SH-SY5Y (cell line): ENCODE results near the gene OR51B6.

Experiments used
- GATA2 ChIP-seq: IDR thresholded peaks from 2 replicates; pipeline ENCODE4 v1.6.1; 2011; ENCODE audit warnings: mild to moderate bottlenecking, low read depth, low read length
- GATA3 ChIP-seq: IDR thresholded peaks from 2 replicates; pipeline ENCODE4 v1.6.1; 2011; ENCODE audit warnings: low read depth, mild to moderate bottlenecking, low read length, moderate library complexity

OR51B6 gene

GRCh38 chr11:5348551-5349194, 2.6 kb upstream of the OR51B6 start:
- TF ChIP-seq GATA3 (no peak), GATA2 (no peak)

- no peak for TF ChIP-seq GATA3
- TF ChIP-seq GATA2: no peak
Observed at GRCh38 chr11:5349550-5349949, 1.8 kb upstream of the OR51B6 start.

GRCh38 chr11:5362017-5362625, 10.8 kb downstream of the OR51B6 start:
- TF ChIP-seq GATA2: no peak
- no peak for TF ChIP-seq GATA3

DNA sequence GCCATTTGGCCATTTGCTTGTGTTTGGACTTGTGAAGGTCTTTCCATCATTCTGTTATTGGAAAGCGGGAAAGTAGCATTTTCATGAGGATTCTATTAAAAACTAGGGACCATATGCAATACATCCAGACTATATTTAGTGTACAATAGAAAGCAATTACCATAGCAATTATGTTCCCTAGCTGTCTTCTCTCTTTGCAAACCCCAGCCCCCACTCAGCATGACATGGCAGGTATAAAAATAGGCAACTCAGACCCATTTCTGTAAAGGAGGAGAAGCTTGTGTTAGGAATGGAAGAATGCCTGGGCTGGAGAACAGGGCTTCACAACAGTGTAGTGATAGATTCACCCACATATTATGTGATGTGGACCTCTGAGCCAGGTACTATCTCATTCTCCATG, 12.4 kb downstream of the OR51B6 start:
- TF ChIP-seq GATA2 (no peak), GATA3 (no peak)

DNA sequence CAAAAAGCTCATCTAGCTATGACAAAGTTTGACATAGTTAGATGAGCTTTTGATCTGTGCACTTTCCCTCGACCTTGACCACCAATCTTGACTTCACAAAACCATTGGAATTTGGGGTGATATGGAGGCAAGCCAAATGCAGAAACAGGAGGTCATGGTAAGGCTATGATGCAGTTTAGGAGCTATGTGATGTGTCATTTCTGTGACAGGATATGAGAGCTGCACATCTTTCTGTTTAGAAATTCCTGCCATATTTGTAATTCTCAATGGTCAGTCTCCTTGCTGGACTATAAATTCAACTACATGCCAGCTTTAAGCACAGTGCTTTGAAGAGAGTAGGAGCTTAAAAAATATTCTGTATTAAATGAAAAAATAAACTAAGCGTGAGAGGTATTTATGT, 12.9 kb downstream of the OR51B6 start:
- TF ChIP-seq GATA3 (no peak), GATA2 (no peak)

DNA sequence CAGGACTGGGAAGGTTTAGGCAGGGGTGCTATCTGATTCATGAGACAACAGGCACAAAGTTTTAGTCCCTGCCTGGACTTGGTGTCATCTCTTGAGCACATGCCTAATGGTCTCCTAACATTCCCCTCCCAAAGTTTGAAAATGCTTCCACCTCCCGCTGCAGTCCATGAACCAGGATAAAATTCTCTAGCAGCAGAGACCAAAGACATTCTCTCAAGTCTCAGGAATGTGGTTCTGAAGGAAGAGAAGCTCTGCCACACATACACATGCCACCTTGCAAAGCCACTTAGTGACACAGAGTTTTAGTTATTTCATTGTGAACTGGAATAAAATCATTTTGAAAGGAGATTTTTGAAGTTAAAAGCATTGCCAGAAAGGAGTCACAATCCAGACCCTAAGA, 15.5 kb downstream of the OR51B6 start:
- no peak for TF ChIP-seq GATA2
- TF ChIP-seq GATA3: no peak

GRCh38 chr11:5367448-5368074, 16.3 kb downstream of the OR51B6 start:
- TF ChIP-seq GATA2 (no peak), GATA3 (no peak)

- TF ChIP-seq GATA2 (no peak), GATA3 (no peak)
Observed at GRCh38 chr11:5368502-5369043, 17.3 kb downstream of the OR51B6 start.

- TF ChIP-seq GATA3 (no peak), GATA2 (no peak)
Observed at GRCh38 chr11:5369789-5370188, 18.5 kb downstream of the OR51B6 start.

DNA sequence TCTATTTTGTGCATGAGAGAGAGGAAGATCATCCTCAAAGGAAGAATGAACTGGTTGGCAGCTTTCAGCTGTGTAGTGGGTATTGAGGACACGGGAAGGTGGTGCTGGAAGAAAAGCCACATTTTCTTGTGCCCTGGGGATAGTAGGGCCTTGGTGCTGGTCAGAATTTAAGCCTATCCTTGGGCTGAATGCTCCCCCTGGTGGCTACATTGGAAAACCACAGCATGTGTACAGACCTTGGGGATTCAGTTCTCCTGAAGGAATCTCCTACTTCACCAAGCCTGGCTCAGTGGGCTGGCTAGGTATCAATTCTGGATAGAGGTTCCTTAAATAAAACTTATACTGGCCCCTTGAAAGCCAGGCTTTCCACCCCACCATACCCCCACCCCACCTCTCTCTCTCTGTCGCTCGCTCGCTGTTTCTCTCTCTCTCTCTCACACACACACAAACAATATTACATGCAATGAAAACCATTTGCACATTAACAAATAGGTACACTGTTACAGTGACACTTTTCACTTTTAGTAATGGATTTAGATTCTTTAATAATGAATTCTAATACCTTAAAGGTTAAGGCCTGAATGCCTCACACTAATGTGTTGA, 29.5 kb downstream of the OR51B6 start:
- TF ChIP-seq GATA2 (no peak), GATA3 (no peak)

- TF ChIP-seq GATA2: no peak
- TF ChIP-seq GATA3: no peak
Observed at GRCh38 chr11:5383576-5383975, 32.3 kb downstream of the OR51B6 start, which contains the start of gene OR51M1. Gene OR51M1 (plus strand): TSS chr11:5383812. CDS start chr11:5389399, 5,587 bp downstream.

DNA sequence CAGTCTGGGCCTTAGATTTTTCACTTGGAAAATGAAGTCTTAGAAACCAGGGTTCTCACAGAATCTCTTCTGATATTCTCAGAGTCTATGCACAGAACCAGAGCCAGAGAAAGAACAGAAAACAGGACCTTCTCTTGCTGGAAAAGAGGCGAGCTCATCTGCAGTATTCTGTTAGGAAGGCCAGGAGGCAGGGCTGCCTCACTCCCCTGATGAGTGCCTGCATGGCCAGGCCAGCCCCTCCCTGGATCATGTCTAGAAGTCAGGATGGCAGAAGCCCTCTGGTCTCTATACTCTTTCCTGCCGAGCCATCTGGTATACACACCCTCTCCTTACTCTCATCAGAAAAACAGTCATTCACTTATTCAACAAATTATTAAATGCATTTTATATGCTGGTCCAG, 33.0 kb downstream of the OR51B6 start:
- no peak for TF ChIP-seq GATA3
- no peak for TF ChIP-seq GATA2

- TF ChIP-seq GATA2 (no peak), GATA3 (no peak)
Observed at GRCh38 chr11:5390210-5390609, 38.9 kb downstream of the OR51B6 start.

DNA sequence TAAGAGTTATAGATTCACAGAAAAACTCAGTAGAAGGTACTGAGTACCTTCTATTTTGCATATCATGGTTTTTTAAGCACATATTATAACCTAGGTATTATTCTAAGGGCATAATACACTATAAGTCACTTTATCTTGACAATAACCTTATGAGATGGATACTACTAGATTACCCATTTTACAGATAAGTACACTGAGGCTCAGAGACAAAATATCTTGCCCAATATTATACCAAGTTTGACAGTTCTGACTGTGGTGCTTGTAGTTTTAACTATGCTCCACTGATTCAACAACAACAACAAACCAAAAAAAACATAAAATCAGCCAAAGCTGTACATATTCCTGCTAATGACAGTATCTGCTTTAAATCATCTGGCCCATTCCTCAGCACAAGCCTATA, 42.8 kb downstream of the OR51B6 start:
- TF ChIP-seq GATA2 (no peak), GATA3 (no peak)

DNA sequence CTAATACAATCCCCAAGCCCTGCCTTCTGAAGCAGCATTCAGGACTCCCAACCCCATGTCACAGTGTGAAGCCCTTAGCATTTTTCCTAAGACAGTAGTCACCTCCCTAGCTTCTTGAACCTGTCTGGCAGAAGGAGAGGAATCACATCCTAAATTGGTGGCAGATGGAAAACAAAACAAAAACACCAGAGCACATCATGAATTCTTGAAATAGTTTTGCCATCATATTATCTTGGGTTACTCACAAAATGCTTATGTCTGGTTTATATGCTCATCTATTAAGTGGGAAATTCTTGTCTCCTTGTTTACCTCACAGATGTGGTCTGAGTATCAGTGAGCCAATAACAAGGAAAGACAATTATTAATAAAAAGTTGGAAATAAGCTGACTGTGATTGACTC, 47.6 kb downstream of the OR51B6 start:
- TF ChIP-seq GATA3: no peak
- TF ChIP-seq GATA2: no peak
